K562 (cell line): Measurements from ENCODE around the gene HLCS. TPM values are rescaled to one million over a fixed set of nuclear protein-coding genes. Genes with fewer than 3 reads are reported as not detected.
A peak's percentile ranks its signal among the peaks of the same experiment; 100 is the strongest.

Source experiments
- CTCF ChIP-seq, 3 experiments: IDR thresholded peaks in 2 of 3; conservative IDR thresholded peaks in 1 of 3; 2 replicates each; pipeline ENCODE4 v1.5.1; 2011 to 2012; ENCODE audit warnings: low read length in 3 of 3, mild to moderate bottlenecking in 3 of 3, control low read depth in 2 of 3, improper control_type of control experiment in 1 of 3, inconsistent platforms in 1 of 3, low read depth in 1 of 3, mixed read lengths in 1 of 3, moderate library complexity in 1 of 3; ENCODE audit not compliant: insufficient read depth in 2 of 3
- DPF2 ChIP-seq: fragments of 450-650 bp; IDR thresholded peaks from 2 replicates; pipeline ENCODE4 v1.6.1; 2016
- EGR1 ChIP-seq: fragments of 450-650 bp; conservative IDR thresholded peaks from 2 replicates; pipeline ENCODE4 v1.6.1; 2017; ENCODE audit warnings: mild to moderate bottlenecking
- EHMT2 ChIP-seq: fragments of 450-650 bp; IDR thresholded peaks from 2 replicates; pipeline ENCODE4 v1.6.1; 2018; ENCODE audit warnings: antibody characterized with exemption
- EWSR1 ChIP-seq: fragments of 450-650 bp; IDR thresholded peaks from 2 replicates; pipeline ENCODE4 v1.6.1; 2018; ENCODE audit warnings: borderline replicate concordance, mild to moderate bottlenecking, low read depth, moderate library complexity; ENCODE audit not compliant: partially characterized antibody
- HDAC1 ChIP-seq, 2 experiments: fragments of 450-650 bp; IDR thresholded peaks; 2 replicates each; pipeline ENCODE4 v1.6.1; 2016 to 2017; ENCODE audit warnings: inconsistent platforms in 1 of 2, mild to moderate bottlenecking in 1 of 2, moderate library complexity in 1 of 2
- HNRNPUL1 ChIP-seq: fragments of 200-400 bp; formaldehyde crosslinking; IDR thresholded peaks from 2 replicates; pipeline ENCODE4 v1.6.1; 2017; ENCODE audit warnings: low read length
- ILK ChIP-seq: fragments of 450-650 bp; IDR thresholded peaks from 2 replicates; pipeline ENCODE4 v1.6.1; 2016; ENCODE audit warnings: missing genetic modification characterization, low read depth, mild to moderate bottlenecking, missing compliant biosample characterization, moderate library complexity, borderline replicate concordance
- NR2C1 ChIP-seq, 2 experiments: fragments of 450-650 bp; IDR thresholded peaks; 2 replicates each; pipeline ENCODE4 v1.6.1; 2017; ENCODE audit warnings: mild to moderate bottlenecking in 2 of 2, antibody characterized with exemption in 1 of 2, inconsistent platforms in 1 of 2, missing compliant biosample characterization in 1 of 2, missing genetic modification characterization in 1 of 2
- SMARCA4 ChIP-seq: fragments of 450-650 bp; IDR thresholded peaks from 2 replicates; pipeline ENCODE4 v1.6.1; 2016
- STAT6 ChIP-seq: sonication (generic); formaldehyde crosslinking; IDR thresholded peaks from 2 replicates; pipeline ENCODE4 v1.8.1; 2023; ENCODE audit warnings: mild to moderate bottlenecking, missing genetic modification reagents
- ZNF23 ChIP-seq: fragments of 250-450 bp; sonication (Bioruptor Pico); IDR thresholded peaks from 2 replicates; pipeline ENCODE4 v1.4.0; 2020; ENCODE audit warnings: mild to moderate bottlenecking
- ZNF324 ChIP-seq: fragments of 250-450 bp; sonication (Bioruptor Pico); IDR thresholded peaks from 2 replicates; pipeline ENCODE4 v1.4.0; 2020; ENCODE audit warnings: mild to moderate bottlenecking
- ZNF407 ChIP-seq: fragments of 450-650 bp; IDR thresholded peaks from 2 replicates; pipeline ENCODE4 v1.6.1; 2016; ENCODE audit warnings: low read depth
- ZNF444 ChIP-seq: fragments of 250-450 bp; sonication (Bioruptor Pico); IDR thresholded peaks from 2 replicates; pipeline ENCODE4 v1.4.0; 2020; ENCODE audit warnings: mild to moderate bottlenecking, moderate library complexity
- polyA plus RNA-seq, 8 experiments: library from polyadenylated mRNA; depleted of rRNA in 4 of 8; stranded (reverse) in 5 of 8; unstranded in 3 of 8; fragments of >200 nt; fragmentation: Nextera tagmentation in 2 of 8; fragmentation: Illumina TruSeq in 1 of 8; extraction: Ambion mirVana in 2 of 8; extraction: Trizol in 1 of 8; gene quantifications; 2 replicates each; pipeline versions ENCODE4 v1.2.1 to v1.2.3, GENCODE V29; 2011 to 2014; ENCODE audit warnings: inconsistent platforms in 1 of 8, missing spikeins in 1 of 8
- total RNA-seq, 7 experiments: library from RNA; depleted of rRNA in 6 of 7; stranded (reverse); fragments of >200 nt in 6 of 7; fragmentation: Illumina TruSeq in 2 of 7; extraction: Trizol in 2 of 7; gene quantifications; 2 replicates each; pipeline versions ENCODE4 v1.2.1 to v1.2.3, GENCODE V29; 2011 to 2021; ENCODE audit warnings: low replicate concordance in 1 of 7

Gene HLCS
- total and polyA plus RNA-seq, 9 of the 15 experiments (the other 6 are each of a cell fraction or from before 2014, with no cell fraction given) = 3.0 to 21.5 (median 17.1) TPM

- TF ChIP-seq EHMT2 = no peak
- no peak for TF ChIP-seq HNRNPUL1
- TF ChIP-seq EGR1 = peak; percentile 98
- TF ChIP-seq STAT6 (CRISPR knock-in tag) = no peak
- no peak for TF ChIP-seq ILK (tag)
- TF ChIP-seq ZNF407 = no peak
- TF ChIP-seq HDAC1 (IDR thresholded peaks at IDR 0.05) = peak in 1 of 2 experiments; percentile 47; a peak in 2 of 4 replicates
- TF ChIP-seq ZNF23 (CRISPR knock-in tag) = no peak
- TF ChIP-seq EWSR1 = no peak
- TF ChIP-seq DPF2 = peak; percentile 52; the same call in 1 of the 2 replicates
- no peak for TF ChIP-seq ZNF324 (CRISPR knock-in tag)
- TF ChIP-seq CTCF (IDR thresholded peaks at IDR 0.05 in 2 of 3, conservative IDR thresholded peaks at IDR 0.05 in 1 of 3; ENCODE audit: insufficient read depth in 2 of 3, low read depth in 1 of 3, low read length in 3 of 3) = peak; percentile 65 to 91 (median 82)
- no peak for TF ChIP-seq NR2C1 (IDR thresholded peaks at IDR 0.05)
- peak; percentile 43; the same call in 1 of the 2 replicates for TF ChIP-seq NR2C1 (tag; IDR thresholded peaks at IDR 0.05)
- TF ChIP-seq ZNF444 (CRISPR knock-in tag) = no peak
- no peak for TF ChIP-seq SMARCA4
Measured at GRCh38 chr21:36989699-36990507, 23.4 kb upstream of the HLCS start (continued).
